HuH-7.5 (cell line): ENCODE measurements around the gene TEX38.
"Not testable (repeated sequence)": the region's sequence is repeated elsewhere in the genome, so short reads cannot be mapped to it uniquely, and the experiment has no call there.

Source experiments
- DNase-seq: peaks from one replicate; pipeline ENCODE4 v3.0.0; 2011; ENCODE audit warnings: low spot score

Gene TEX38

GRCh38 chr1:46687921-46688509 is 16.4 kb downstream of the TEX38 start:
- DNase-seq = no peak

DNA sequence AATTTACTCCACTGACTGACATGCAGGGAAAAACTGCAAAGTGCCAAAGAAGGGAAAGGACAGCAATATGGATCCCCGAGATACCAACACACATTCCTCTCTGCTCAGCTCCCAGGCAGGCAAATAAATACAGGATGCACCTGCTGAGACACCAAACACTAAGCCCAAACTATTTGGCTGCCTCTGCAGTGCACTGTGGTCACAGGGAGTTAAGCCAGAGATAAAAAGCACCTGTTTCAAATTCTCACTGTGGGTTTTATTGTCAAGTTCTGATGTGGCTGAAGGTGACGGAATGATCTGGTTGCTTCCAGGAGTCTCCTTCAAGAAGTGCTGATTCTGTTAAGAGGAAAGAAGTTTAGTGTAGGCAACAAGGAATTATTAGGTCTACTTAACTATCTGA is 17.7 kb downstream of the TEX38 start:
- DNase-seq = no peak

DNA sequence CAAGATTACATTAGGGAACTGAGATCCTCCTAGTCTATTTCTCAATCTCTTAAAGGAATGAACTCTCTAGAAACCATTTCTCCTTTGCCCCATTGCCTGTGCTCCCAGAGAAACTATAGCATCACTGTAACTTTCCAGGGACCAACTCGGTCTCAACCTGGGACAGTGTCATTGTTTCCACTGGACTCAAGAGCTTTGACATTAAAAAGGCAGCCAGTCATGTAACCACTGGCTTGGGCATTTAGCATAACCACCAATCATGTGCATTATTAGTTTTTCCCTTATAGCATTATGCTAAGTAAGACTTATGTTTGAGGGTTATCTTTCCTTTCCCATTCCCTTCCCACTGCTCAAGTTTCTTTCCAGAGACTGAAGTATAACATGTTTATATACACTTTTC is 18.2 kb downstream of the TEX38 start:
- DNase-seq = no peak

DNA sequence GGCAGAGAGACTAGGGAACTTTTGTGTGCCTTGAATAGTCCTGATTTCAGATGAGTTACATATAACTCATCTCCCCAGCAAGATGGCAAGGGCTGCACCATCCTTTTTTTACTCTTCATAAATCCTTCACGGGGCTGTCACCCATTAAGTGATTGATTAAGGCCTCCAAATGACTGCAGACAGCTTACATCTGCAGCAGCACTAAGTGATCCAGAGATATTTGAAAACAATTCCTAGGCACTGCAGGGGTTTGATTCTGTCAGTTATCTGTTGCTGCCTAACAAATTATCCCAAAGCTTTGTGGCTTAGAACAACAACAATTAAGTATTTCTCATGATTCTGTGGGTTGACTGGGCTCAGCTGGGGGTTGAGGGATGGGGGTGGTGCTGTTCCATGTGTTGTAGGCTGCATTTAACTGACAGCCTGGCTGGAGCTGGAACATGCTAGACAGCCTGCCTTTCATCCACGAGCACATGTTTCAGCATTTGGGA is 19.3 kb downstream of the TEX38 start:
- no peak for DNase-seq

GRCh38 chr1:46691997-46692790 is 20.5 kb downstream of the TEX38 start:
- DNase-seq = no peak

GRCh38 chr1:46692811-46693770 is 21.4 kb downstream of the TEX38 start:
- no peak for DNase-seq

GRCh38 chr1:46694676-46695075 is 23.0 kb downstream of the TEX38 start:
- not testable (repeated sequence) for DNase-seq

- no peak for DNase-seq
Measured at GRCh38 chr1:46697053-46697452, 25.4 kb downstream of the TEX38 start.

- no peak for DNase-seq
Measured at GRCh38 chr1:46699666-46700065, 28.0 kb downstream of the TEX38 start.

GRCh38 chr1:46703927-46704641 is 32.4 kb downstream of the TEX38 start:
- DNase-seq = no peak

DNA sequence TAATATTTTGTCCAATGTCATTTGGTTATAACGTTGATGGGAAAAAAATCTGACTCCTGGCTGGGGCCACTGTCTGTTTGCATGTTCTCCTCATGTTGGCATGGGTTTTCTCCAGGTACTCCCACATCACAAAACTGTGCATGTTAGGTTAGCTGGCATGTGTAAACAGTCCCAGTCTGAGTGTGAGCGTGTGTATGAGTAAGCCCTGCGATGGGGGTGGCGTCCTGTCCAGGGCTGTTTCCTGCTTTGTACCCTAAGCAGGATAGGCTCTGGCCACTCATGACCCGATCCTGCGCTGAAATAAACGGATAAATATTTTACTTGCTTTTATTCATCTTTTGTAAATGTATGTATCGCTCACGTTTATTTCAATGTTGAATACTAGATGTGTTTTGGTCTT is 33.8 kb downstream of the TEX38 start:
- DNase-seq = no peak

DNA sequence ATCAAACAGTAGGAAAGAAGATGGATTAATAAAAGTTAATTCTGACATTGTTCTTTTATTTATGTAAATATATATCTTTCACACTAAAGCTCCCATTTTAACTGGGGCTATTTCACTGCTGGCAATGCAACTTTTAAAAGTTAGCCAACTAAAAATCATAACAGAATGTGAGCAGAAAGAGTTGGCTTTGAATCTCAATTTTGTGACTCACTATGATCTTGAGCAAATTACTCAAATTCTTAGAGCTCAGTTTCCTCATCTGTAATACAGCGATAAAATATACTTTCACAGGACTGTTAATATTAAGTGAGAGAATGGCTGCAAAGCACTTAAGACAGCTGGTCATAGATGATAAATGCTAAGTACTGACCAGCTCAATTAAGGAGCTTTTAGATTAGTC is 36.5 kb downstream of the TEX38 start:
- no peak for DNase-seq

DNA sequence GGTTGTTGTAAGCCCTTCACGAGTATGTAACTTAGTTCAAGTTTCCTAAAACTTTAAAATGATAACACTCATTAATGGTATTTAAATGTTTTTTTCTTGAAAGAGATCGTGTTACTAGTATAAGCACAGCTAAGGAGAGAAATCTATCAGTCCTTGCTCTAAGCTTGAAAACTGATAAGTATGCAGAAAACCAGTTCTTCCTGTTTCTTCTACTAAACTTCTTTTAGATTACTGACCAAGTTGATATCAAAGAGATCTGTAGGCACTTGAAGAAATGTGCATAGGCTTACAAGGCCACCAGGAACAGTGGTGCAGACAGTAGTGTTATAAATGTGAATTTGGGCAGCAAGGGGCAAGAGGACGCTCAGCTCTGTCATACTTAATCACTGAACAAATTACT is 43.3 kb downstream of the TEX38 start:
- DNase-seq = no peak

DNA sequence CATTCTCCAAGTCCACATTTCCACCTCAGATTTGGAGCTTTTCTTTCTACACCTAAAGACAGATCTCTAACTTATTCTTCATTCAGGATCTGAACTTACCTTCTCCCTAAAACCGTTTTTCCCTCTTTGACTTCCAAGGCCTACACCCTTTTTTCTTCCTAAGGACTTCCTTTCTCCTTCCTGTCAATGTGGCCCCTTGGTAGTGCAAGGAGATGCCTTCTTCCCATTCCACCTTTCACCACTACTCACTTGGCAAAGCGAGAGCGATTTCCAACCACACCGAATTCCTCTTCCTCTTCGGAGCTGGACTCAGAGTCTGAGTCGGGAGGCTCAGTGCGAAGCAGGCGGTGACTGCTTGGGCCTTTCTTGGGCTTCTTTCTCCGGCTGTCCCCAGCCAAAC is 46.0 kb downstream of the TEX38 start:
- no peak for DNase-seq

GRCh38 chr1:46718340-46718726 is 46.7 kb downstream of the TEX38 start:
- DNase-seq = no peak

DNA sequence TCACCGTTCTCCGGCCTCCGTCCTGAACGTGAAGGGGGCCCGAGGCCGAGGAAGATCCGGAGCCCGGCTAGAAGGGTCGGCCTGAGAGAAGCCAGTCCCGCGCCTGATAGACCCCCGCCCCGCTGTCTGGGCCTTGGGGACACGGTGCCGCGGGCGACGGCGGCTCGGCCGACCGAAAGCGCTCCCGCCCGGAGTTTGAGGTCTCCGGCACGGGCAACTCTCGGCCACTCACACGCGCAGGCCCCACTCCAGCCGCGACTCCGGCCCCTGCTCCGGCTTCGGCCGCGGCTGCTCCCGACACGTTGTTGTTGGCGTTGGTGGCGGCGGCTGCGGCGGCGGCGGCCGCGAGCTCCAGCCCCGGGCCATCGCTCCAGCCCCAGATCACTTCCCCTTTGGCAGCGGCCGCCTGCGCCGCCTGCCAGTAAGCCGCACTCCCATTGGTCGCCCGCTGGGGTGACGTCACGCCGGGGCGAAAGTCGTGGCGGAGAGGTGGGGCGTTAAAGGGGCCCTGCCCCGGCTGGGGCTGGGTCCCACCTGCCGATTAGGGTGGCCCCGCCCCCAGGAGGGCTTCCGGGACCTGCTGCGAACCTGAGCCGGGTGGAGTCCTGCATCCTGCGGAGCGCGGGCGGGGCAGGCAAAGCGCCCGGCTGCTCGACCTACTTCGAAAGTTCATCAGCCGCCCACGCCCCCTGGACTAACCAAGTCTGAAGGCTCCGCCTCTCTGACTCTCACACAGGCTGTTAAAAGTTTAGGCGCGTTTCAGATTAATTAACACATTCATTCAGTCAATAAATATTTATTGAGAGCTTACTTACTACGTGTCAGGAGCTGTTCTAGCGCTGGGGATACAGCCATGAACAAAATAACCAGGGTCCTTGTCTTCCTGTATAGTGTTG is 47.3 kb downstream of the TEX38 start, which contains the start of gene EFCAB14:
TSS of gene EFCAB14 (minus strand) at position 388 of the 896 bp plus-strand sequence. CDS start 1,027 bp downstream, outside the sequence.
- DNase-seq = peak; percentile 81

DNA sequence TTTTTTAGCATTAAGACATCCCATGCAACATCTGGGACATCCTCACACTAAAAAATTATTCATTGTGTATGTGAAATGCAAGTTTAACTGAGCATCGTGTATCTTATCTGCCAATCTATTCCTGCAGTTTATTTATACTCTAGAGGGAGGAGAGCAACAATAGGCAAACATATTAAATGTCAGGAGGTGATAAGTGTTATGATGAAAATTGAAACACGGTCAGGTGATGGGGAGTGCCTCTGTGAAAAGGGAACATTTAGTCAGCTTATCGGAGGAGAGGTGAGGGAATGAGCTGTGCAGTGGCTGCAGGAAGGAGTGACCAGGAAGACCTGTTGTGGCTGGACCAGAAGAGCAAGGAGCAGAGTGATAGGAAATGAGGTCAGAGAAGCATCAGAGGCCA is 48.0 kb downstream of the TEX38 start:
- no peak for DNase-seq

- DNase-seq = not testable (repeated sequence)
Measured at GRCh38 chr1:46720319-46720718, 48.7 kb downstream of the TEX38 start.

DNA sequence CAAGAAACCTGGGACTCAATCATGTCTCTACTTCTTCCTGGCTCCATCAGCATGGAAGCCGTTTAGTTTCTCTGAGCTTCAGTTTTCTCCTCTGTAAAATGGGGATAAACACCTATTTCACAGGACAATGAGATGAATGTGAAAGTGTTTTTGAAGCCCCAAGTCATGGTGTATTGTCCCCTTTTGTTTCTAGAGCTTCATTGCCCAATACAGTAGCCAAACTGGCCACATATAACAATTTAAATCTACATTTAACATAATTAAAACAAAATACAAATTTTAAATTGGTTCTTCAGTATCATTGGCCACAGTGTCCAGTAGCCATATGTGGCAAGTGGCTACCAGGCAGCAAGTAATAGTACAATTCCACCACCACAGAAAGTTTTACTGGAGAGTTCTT is 49.5 kb downstream of the TEX38 start:
- DNase-seq = no peak

DNA sequence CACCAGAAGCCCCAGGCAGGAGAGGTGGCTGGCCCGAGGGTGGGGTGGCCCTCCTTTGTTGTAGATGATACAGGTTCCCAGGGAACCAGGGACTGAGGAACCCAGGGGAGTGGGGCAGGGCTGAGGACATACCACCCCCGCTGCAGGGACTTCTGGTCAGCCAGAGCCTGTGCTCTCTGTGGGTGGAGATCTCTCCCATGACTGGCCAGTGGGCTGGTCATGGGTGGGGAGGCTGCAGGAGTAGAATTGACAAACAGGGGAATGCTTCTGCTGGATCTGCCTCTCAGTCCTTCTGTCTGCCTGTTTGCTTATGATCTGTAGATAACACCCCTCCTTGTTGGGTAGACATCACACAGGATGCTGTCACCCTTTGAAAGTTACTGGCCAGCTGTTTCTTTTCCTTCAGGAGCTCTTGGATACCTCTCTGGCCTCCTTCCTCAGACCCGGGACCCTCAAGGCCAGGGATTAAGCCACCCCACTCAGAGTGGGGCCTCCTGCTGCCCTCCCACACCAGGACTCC is 50.1 kb downstream of the TEX38 start:
- DNase-seq = no peak
